Stimulated activated naive CD8-positive, alpha-beta T cell treated with anti-CD3 and anti-CD28 coated beads, Interleukin-15, Interleukin-2, amounts not matched to agents 100 ng/mL and 50 ng/mL, for 24 hours (primary cell): ENCODE measurements around the gene TBX2.

ENCODE experiments used
- H3K27ac Mint-ChIP-seq: one replicate; pipeline ENCODE4 v1.8.0; 2021; ENCODE audit warnings: mild to moderate bottlenecking, mixed read lengths
- H3K27me3 Mint-ChIP-seq: one replicate; pipeline ENCODE4 v1.8.0; 2021; ENCODE audit warnings: mixed read lengths
- H3K36me3 Mint-ChIP-seq: one replicate; pipeline ENCODE4 v1.8.0; 2021; ENCODE audit warnings: low read depth, mixed read lengths
- H3K4me1 Mint-ChIP-seq: one replicate; pipeline ENCODE4 v1.8.0; 2021; ENCODE audit warnings: low read depth, mixed read lengths
- H3K4me3 Mint-ChIP-seq: one replicate; pipeline ENCODE4 v1.8.0; 2021; ENCODE audit warnings: mild to moderate bottlenecking, mixed read lengths
- H3K9me3 Mint-ChIP-seq: one replicate; pipeline ENCODE4 v1.8.0; 2021; ENCODE audit warnings: mixed read lengths

The TBX2 gene

DNA sequence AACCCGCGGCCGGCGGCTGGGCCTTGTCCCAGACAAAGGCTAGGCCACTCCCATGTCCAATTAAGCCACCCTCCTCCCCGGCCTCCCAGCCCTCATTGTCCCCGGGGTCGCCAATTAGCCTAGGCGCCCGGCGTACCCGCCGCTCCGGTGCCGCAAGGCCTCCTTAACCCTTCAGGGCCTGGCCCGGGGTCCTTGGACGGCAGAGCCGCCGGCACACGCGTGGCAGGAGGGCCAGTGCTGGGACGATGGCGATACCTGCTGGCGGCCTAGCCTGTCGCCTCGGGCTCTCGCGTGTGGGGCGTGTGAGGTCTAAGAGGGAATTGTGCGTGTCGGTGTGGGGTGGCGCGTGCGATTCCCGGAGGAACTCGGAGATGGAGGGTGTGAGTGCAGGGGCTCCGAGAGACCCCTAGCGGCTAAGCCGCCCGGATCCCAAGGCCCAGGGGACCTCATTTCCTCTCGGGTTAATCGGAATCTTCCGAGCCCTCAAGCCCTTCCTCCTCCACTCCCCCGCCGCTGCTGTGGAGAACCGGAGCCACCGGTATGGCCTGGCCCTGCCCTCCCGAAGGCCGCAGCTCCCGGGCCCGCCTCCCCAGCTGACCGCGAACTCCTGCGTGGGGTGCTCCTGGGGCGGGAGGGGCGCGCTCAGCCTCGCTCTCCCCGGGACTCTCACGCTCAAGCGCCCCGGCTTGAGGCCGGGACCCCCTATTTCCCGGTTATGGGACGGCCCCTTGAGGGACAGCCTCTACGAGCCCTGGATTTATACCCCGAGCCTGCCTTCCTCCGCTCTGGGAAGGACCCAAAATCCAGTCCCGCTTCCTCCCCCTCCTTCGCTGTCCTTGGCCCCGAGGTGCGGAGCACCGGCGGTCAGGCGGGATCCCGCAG is 11.9 kb downstream of the TBX2 start:
- H3K4me3 Mint-ChIP-seq: peak overlapping the region; percentile 49

DNA sequence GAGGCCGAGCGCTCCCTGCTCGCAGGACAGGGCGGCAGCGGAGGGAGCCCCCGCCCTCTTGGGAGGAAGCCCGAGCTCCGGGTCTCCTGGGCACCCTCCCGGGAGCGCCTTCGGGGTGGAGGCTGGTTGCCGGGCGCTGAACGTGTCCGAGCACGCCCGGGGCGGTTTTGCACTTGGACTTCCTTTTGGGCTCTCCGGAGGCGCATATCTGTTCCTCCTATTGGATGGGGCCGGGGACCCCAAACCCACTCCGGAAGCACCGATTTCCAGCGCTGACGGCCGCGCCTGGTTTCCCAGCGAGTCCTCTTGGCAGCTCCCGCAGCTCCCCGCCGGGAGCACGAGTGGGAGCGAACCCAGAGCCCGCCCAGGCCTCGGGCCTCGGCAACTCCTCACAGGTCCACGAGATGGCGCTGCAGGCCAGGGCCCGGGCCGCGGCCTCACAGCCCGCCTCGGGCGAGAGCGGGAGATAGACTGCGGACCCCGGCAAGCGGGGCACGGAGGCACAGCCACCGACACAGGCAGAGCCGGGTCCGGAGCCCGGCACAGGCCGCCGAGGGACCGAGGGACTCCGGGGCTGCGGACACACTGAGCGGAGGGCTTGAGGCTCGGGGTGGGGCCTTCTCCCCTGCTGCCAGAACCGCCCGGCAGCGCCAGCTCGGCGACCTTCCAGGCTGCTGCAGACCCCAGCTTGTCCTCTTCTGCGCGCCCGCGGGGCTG is 12.7 kb downstream of the TBX2 start:
- no peaks in the 10 kb centered on the region for H3K36me3 Mint-ChIP-seq
- H3K9me3 Mint-ChIP-seq: no peaks in the 10 kb centered on the region
- peaks cover 39% of the 10 kb centered on the region for H3K27me3 Mint-ChIP-seq
- peaks cover 17% of the 10 kb centered on the region for H3K4me1 Mint-ChIP-seq
- H3K4me3 Mint-ChIP-seq: peak overlapping the region; percentile 54
- H3K27ac Mint-ChIP-seq: no peak overlapping the region

More for the DNA sequence above, 11.9 kb downstream of the TBX2 start:
- peaks cover 17% of the 10 kb centered on the region for H3K4me1 Mint-ChIP-seq
- no peaks in the 10 kb centered on the region for H3K36me3 Mint-ChIP-seq
- H3K27me3 Mint-ChIP-seq: peaks cover 43% of the 10 kb centered on the region
- H3K9me3 Mint-ChIP-seq: no peaks in the 10 kb centered on the region
- H3K27ac Mint-ChIP-seq: no peak overlapping the region

DNA sequence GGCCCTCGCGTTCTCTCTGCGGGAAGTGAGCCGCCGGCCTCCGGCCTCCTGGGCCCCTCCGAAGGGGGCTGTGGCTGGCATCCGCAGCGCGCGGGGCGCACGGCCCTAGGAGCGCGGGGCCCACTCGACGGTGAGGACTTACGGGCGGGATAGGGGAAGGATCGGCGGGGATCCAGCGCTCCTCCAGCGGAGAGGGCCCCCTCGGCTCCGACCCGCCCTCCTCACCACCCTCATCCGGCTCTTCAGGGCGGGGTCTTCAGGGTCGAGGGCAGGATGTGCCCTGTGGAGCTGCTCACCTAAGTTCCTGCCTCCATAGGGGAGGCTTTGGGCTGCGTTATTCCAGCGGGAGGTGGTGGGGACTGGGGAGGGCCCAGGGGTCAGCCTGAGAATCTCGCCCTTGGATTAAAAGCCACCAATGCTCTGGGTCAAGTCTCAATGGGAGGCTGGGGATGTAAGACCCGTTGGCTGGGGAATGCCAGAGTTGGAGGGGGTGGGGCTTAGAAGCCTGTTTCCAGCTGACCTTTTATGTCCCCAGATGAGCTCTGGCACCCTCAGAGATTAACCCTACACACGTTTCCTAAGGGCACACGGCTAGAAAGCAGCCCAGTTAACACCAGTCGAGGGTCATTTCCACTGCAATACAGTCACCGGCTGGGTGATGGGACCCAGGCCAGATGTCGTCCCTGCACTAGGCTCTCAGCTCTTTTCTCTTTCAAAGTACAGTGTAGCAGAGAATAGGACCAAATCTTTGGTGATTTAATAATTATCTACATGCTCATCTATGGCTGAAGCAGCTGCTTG is 13.4 kb downstream of the TBX2 start:
- no peaks in the 10 kb centered on the region for H3K36me3 Mint-ChIP-seq
- peaks cover 34% of the 10 kb centered on the region for H3K27me3 Mint-ChIP-seq
- H3K4me3 Mint-ChIP-seq: peak overlapping the region; percentile 52
- H3K9me3 Mint-ChIP-seq: no peaks in the 10 kb centered on the region
- peaks cover 17% of the 10 kb centered on the region for H3K4me1 Mint-ChIP-seq
- no peak overlapping the region for H3K27ac Mint-ChIP-seq

DNA sequence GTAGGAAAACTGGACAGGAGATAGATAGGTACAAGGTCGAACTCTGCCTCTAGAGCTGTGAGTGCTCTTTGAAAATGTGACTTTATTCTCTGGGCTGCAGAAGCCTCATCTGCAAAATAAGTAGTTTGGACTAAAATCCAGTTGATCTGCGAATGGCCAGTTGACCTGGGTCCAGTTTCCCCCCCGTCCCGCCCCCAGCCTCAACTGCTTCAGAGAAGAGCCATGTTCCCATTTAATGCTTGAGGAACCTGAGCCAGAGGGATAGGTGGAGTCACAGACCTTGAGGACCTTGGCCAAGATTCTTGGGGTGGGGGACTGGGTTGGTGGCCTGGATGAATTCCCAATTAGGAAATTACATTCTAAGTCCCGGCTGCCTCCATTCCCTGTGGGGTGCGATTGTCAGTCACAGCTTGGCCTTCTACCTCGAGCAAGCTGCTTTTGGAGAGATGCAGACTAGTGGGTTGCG is 14.1 kb downstream of the TBX2 start:
- Mint-ChIP-seq H3K36me3 (no peaks in the 10 kb centered on the region), H3K27me3 (peaks cover 29% of the 10 kb centered on the region), H3K4me3 (no peak overlapping the region), H3K9me3 (no peaks in the 10 kb centered on the region), H3K4me1 (peaks cover 13% of the 10 kb centered on the region), H3K27ac (no peak overlapping the region)

DNA sequence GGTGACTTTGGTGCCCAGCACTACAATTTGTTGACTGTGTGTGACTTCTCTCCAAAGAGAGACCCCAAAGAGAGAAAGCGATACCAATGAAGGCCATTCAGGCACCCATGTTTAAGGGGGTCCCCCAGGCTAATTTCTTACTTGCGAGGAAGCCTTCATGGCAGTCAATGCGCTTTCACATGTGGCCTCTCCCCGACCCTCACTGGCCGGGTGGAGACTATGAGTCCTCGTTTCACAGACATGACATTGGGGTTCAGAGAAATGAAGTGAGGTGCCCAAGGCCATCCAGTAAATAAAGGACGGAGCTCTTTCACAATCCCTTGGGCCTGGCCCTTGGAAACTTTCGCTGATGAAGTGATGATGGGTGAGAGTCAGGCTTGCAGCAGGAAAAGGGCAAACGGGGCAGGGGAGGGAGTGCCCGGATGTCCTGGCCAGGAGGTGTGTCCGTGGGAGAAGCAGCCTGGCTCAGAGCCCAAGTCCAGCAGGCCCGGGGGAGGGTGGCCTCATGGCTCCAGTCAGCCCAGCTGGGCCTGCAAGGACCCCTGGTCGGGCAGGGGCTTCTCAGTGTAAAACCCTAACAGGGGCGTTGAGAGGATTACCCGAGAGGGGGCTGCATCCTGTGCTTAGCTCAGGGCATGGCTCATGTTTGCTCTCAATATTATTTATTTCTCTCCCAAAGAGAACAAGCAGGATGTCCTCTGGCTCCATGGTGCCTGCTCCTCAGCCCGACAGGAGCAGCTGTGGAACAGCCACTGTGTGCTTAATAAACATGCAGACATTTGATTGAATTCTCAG is 14.7 kb downstream of the TBX2 start:
- H3K27ac Mint-ChIP-seq: no peak overlapping the region
- H3K4me3 Mint-ChIP-seq: no peak overlapping the region
- H3K4me1 Mint-ChIP-seq: peaks cover 11% of the 10 kb centered on the region
- H3K27me3 Mint-ChIP-seq: peaks cover 31% of the 10 kb centered on the region
- H3K9me3 Mint-ChIP-seq: no peaks in the 10 kb centered on the region
- H3K36me3 Mint-ChIP-seq: no peaks in the 10 kb centered on the region

DNA sequence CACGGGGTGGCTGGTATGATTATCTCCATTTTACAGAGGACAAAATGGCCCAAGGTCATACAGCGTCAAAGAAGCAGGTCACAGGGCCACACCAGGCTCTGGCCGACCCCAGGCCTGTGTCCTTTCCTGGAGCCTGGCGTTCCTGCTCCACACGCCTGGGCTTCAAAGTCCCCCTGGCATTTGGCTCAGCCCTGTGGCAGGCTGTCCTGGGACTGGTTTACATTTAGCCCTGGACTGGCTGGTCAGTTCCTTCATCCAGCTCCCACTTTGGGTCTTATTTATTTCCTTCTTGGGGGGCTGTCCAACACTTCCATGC is 15.3 kb downstream of the TBX2 start:
- no peak overlapping the region for H3K4me3 Mint-ChIP-seq
- H3K27me3 Mint-ChIP-seq: peaks cover 35% of the 10 kb centered on the region
- no peaks in the 10 kb centered on the region for H3K36me3 Mint-ChIP-seq
- H3K4me1 Mint-ChIP-seq: peaks cover 8% of the 10 kb centered on the region
- no peaks in the 10 kb centered on the region for H3K9me3 Mint-ChIP-seq
- no peak overlapping the region for H3K27ac Mint-ChIP-seq

DNA sequence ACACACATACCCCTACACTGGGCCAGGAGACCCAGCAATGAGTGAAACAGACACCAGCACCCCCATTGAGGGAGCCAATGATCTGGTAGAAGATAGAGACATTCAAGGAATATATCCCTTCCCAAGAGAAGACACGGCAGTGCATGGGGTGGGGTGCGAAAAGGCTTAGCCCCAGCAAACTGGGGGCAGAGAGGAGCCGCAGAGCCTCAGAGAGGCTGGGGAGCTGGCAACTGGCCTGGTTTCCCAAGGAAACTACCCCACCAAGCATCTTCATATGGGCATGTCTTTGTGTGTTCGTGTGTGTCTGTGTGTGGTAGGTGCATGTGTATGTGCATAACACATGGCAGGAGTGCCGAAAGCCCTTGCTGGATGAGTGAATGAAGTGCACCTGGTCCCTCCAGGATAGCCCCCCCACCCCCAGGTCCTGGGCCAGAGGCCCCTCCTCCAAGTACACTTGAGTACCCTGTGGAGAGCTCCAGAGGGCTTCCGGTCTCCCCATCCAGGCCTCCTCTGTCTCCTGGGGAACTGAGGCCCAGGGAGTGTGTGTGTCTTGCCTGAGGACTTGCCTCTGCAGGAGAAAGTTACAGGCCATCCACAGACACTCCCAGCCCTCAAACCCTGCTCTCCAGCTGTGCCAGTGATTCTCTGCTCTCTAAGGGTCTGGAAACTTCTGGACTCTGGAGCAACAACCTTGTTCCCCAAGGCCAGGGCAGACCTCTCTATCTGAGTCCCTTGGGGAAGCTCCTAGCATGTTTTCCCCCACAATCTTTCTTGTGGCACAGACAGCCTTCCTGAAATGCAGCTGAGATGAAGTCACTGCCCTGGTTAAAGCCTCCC is 15.9 kb downstream of the TBX2 start:
- H3K4me3 Mint-ChIP-seq: no peak overlapping the region

DNA sequence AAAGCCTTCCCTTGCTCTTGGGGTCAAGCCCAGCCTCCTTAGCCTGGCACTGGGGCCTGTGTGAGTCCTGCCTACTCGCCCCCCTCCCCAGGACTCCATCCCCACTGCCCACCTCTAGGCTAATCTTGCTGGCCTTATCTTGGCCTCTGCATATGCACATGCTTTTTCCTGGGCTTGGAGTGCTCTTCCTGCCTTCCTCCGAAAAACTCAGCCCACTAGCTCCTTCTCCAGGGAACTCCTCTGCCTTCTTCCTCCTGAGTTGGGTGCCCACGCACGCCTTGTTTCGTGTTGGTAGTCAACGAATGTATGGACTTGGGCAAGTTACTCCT is 16.5 kb downstream of the TBX2 start:
- H3K27ac Mint-ChIP-seq: no peak overlapping the region
- peaks cover 38% of the 10 kb centered on the region for H3K27me3 Mint-ChIP-seq
- no peaks in the 10 kb centered on the region for H3K9me3 Mint-ChIP-seq
- no peak overlapping the region for H3K4me3 Mint-ChIP-seq
- no peaks in the 10 kb centered on the region for H3K36me3 Mint-ChIP-seq
- no peaks in the 10 kb centered on the region for H3K4me1 Mint-ChIP-seq

More for the DNA sequence above, 15.9 kb downstream of the TBX2 start:
- Mint-ChIP-seq H3K27ac (no peak overlapping the region), H3K36me3 (no peaks in the 10 kb centered on the region), H3K9me3 (no peaks in the 10 kb centered on the region), H3K27me3 (peaks cover 34% of the 10 kb centered on the region), H3K4me1 (peaks cover 1% of the 10 kb centered on the region)

DNA sequence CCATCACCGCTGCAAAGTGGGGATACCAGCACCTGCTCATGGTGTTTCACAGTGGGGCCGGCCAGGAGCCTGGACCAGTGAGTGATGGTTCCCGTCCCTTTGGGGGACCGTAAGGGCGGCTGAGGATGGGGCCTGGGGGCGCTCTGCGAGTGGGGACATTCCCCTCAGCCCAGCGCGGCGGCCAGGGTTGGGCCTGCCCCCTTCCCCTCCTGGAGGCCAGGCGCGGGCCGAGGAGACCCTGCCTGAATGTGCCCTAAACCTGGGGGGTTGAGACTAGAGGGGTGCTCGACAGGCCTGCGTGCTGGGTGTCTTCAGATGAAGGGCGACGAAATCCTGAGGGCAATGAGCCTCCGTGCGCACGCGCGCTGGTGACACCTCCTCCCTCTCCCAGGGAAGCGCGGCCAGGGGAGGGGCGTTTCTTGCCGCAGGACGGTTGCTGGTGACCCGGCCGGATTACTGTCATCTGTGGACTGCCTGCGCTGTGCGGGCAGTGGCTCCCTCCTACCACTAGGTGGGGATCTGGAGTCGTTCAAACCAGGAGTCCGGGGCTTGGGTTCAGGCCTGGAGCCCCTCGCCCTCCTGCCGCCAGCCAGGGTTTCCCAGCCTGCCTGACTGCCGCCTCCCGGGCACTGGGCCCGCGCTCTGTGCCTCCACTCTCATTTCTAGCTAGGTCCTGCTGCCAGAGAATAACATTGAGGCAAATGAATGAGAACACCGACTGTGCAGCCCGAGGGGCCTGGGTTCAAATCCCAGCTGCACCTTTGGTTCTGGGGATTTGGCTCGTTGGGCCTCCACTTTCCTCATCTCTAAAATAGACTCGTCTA is 17.1 kb downstream of the TBX2 start:
- H3K27ac Mint-ChIP-seq: no peak overlapping the region
- H3K4me3 Mint-ChIP-seq: no peak overlapping the region
- H3K36me3 Mint-ChIP-seq: no peaks in the 10 kb centered on the region
- no peaks in the 10 kb centered on the region for H3K4me1 Mint-ChIP-seq
- no peaks in the 10 kb centered on the region for H3K9me3 Mint-ChIP-seq
- H3K27me3 Mint-ChIP-seq: peaks cover 43% of the 10 kb centered on the region

DNA sequence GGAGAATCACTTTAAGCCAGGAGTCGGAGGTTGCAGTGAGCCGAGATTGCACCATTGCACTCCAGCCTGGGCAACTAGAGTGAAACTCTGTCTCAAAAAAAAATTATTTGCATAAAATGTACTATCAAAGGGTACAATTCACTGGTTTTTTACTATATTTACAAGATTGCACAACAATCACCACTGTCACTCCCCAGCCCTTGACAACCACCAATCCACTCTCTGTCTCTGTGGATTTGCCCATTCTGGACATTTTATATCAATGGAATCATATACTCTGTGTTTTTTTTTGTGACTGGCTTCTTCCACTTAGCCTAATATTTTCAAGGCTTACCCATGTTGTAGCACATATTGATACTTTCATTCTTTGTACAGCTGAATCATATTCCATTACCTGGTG is 18.8 kb downstream of the TBX2 start:
- H3K27ac Mint-ChIP-seq: no peak overlapping the region
- H3K36me3 Mint-ChIP-seq: no peaks in the 10 kb centered on the region
- no peaks in the 10 kb centered on the region for H3K9me3 Mint-ChIP-seq
- H3K4me3 Mint-ChIP-seq: no peak overlapping the region
- peaks cover 58% of the 10 kb centered on the region for H3K27me3 Mint-ChIP-seq
- no peaks in the 10 kb centered on the region for H3K4me1 Mint-ChIP-seq

DNA sequence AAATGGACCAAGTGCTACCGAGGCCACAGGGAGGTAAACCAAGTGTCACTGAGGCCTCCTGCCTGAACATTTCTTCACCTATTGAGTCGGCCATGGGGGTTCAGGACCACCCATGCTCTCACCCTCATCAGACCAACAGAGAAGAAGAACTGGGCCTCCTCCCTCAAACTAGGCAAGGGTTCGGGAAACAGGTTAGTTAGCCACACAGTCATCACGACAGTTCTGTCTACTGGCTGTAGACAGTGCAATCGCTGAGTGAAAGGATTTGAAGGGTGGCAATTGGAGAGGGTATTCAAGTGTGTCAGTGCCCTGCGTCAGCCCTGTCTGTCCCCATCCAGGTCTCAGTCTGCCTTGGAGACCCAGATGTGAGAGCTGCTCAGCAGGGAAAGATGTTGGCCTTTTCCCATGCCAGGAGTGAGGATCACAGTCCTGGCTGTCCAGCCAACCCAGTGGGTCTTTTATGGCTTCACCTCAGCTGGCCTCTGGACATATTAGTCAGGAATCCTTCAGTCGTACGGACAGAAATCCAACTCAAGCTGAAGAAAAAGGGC is 19.9 kb downstream of the TBX2 start:
- H3K27me3 Mint-ChIP-seq: peaks cover 63% of the 10 kb centered on the region
- no peaks in the 10 kb centered on the region for H3K36me3 Mint-ChIP-seq
- no peak overlapping the region for H3K27ac Mint-ChIP-seq
- no peaks in the 10 kb centered on the region for H3K9me3 Mint-ChIP-seq
- no peak overlapping the region for H3K4me3 Mint-ChIP-seq
- no peaks in the 10 kb centered on the region for H3K4me1 Mint-ChIP-seq

DNA sequence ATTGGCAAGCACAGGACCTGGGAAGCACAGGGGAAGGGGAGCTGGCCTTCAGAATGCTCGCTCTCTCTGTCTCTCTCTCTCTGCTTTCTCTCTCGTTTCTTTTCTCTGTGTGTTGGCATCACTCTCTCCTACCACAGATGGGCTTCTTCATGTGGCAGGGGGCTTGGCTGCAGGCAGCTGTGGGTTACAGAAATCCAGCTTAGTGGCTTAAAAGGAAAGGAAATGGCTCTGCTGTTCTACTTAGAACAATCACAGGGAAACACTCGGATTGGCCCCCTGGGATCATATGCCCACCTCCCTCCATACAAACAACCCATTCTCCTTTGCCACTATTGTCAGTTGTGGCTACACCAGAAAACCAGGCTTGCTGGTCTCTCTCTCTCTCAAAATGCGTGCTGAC is 20.4 kb downstream of the TBX2 start:
- Mint-ChIP-seq H3K36me3 (no peaks in the 10 kb centered on the region), H3K4me1 (no peaks in the 10 kb centered on the region), H3K4me3 (no peak overlapping the region), H3K27me3 (peaks cover 65% of the 10 kb centered on the region), H3K27ac (no peak overlapping the region), H3K9me3 (no peaks in the 10 kb centered on the region)
